Measurements from ENCODE around the gene CIB1.

DNA sequence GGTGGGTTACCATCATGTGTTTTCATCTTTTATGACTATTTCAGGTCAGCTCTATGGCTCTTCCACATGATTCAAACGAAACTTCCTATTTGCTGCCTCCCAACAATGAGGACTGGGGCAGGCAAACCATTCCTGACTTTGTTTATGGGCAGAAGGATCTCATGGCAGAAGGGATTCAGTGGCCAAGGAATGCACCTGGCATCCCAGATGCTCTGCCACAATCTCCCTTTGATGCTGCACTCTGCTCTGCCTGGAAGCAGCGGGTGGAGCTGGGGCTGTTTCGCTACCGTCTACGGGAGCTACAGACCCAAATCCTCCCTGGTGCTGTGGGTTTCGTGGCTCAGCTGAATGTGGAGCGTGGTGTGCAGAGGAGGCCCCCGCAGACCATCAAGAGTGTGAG lies 7.1 kb upstream of the CIB1 start:
- TF ChIP-seq CTCF (conservative IDR thresholded peaks at IDR 0.05) (no peak), EZH2 (IDR thresholded peaks at IDR 0.05; ENCODE audit: low read depth) (no peak)
